Central memory CD4-positive, alpha-beta T cell (primary cell): ENCODE measurements around the gene COL11A2.
"Not testable (repeated sequence)": the region's sequence is repeated elsewhere in the genome, so short reads cannot be mapped to it uniquely, and the experiment has no call there.

Experiments used
- DNase-seq: peaks from one replicate; pipeline ENCODE4 v3.0.0; 2022
- total RNA-seq, 3 experiments: gene quantifications; one replicate each; lab custom pipeline; 2026; lab: John Stamatoyannopoulos, UW

Gene COL11A2
- 1.7 to 4.7 (median 2.7) reads per million in 3 experiments for total RNA-seq

DNA sequence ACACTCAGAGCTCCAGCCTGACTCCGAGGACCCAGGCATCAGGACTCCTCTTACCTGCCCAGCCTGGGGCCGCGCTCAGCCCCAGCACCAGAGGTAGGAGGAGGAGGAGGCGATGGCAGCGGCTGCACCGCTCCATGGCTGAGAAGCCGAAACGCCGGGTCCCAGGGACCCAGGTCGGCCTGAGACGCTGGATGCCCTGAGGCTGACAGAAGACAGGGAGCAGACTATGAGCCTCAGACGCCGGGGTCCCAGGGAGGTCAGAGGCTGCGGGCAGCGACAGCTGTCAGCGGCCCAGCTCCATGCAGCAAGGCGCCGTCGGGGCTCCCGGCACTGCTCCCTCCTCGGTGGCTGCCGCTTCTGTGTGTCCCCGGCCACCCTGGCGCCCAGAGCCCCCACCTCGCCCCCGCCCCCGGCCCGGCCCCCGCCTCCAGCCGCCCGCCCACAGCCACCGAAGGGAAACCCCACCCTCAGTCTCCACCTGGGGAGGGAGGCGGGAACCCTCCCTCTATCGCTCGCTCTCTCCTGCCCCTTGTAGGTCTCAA is at the start of gene COL11A2:
COL11A2 (minus strand) TSS at position 363 of the 542 bp plus-strand sequence; CDS start at position 136, 227 bp downstream.
- no peak for DNase-seq

DNA sequence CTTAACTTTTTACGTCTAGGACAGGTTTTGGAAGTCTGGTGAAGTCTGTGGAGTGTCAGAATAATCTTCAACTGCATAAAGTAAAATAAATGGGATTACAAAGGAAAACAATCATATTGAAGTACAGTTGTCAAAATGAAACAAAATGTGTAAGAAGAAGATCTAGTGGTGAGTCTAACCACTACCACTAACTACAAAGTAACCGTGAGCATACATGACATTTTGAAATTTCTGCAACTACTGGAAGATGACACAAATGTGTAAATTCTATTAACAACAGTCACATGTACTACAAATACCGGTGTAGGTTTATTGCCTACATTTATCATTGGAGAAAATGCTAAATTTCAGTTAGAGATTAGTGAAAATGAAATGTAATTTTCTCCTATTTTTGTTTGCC is 49.7 kb upstream of the COL11A2 start:
- no peak for DNase-seq

DNA sequence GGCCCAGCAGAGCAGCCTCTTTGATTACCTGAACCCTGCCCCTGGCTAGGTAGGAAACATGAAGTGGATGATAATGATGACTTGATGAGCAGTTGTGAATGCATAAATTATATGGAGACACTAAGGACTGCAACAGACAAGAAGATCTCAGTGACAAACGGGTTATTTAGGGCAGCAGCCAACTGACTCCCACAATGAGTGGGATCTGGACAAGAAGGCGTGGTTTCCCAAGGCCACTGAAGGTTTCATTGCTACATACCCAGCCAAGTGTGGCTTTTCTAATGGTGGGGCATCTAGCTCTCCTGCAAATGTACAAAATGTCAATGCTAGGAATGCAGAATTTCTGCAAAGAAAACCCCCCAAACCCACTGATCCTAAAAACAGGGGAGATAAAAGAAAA is 45.5 kb upstream of the COL11A2 start:
- no peak for DNase-seq

DNA sequence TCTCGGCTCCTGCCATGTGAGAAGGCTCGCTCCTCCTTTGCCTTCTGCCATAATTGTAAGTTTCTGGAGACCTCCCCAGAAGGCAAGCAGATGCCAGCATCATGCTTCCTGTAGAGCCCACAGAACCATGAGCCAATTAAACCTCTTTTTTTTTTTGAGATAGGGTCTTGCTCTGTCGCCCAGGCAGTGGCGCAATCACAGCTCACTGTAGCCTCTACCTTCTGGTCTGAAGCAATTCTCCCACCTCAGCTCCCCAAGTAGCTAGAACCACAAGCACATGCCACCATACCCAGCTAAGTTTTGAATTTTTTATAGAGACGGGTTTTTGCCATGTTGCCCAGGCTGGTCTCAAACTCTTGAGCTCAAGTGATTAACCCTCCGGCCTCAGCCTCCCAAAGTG is 44.6 kb upstream of the COL11A2 start:
- no peak for DNase-seq

DNA sequence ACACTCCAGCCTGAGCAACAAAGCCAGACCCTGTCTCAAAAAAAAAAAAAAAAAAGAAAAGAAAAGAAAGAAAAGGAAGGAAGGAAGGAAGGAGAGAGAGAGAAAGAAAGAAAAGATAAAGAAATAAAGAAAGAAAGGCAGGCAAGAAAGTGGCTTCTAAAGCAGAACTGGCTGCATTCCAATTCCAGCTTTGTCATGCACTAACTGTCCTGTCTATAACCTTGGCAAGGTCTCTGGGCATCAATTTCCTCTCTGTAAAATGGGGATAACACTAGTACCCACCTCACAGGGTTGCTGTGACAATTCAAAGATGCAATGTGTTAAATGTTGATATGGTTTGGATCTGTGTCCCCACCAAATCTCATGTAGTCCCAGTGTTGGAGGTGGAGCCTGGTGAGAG is 44.1 kb upstream of the COL11A2 start:
- DNase-seq = no peak

DNA sequence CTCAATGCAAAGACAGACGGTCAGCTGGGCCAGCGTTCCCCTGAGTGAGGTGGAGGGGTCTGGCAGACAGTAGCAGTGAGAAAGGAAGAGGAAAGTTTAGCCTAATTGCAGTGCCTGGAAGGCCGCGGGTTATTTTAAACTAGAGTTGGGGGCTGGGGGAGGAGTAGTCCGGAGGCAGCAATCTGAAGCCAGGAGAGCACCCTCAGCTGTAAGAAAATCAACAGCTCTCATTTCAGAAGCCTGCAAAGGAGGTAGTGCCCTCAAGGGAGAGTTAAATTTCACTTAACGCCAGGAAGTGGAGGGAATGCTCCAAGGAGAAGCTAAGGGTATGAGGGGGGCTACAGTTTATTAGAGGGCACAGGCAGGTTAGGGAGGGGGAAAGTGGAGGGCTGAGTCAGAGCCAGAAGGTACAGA is 43.0 kb upstream of the COL11A2 start:
- no peak for DNase-seq

DNA sequence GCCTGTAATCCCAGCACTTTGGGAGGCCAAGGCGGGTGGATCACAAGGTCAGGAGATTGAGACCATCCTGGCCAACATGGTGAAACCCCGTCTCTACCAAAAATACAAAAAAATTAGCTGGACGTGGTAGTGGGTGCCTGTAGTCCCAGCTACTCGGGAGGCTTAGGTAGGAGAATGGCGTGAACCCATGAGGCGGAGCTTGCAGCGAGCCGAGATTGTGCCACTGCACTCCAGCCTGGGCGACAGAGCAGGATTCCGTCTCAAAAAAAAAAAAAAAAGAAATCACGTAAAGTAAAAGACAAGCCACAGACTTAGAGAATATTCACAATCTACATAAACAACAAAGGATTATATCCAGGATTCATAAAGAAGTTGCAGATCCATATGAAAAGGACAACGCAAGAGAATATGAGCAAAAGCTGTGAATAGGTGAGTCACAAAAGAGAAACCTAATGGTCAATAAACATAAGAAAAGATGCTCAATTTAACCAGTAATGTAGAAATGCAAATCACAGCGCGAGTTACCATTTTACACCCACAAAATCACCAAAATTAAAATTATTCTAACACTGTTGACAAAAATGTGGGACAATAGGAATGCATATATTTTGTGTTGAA is 34.3 kb upstream of the COL11A2 start:
- DNase-seq = not testable (repeated sequence)

DNA sequence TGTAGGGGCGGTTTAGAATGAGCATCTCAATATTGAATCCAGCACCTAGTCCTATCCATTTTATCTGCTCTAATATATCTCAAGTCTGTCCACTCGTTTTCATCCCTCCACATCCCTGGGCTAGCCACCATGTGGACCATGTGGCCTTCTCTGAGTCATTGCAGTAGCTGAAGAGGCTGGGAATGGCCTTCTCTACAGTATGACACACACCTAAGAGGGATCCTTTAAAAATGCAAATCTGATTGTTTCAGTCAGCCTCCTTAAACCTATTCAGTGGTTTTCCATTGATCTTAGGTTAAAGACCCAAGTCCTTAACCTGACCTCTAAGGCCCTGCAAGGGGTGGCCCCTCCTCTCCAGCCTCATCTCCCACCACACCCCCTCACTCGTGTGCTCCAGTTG is 25.4 kb upstream of the COL11A2 start:
- DNase-seq = no peak

DNA sequence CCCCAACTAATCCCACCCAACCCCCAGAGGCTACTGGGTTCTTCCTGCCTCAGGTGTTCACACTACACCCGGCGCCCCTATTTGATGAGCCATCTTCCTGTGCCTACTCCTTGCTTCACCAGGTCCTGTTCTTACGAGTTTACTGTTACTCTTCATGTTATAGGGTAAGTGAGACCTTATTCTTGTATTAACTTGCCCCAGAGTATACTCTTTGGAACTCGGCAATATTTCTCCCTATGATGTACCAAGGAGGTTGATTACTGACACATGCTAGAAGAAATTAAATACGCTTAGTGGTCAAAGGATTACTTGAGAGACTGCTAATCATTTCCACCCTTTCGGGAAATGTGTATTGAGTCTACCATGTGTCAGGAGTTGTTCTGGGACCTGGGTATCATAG is 25.0 kb upstream of the COL11A2 start:
- no peak for DNase-seq

DNA sequence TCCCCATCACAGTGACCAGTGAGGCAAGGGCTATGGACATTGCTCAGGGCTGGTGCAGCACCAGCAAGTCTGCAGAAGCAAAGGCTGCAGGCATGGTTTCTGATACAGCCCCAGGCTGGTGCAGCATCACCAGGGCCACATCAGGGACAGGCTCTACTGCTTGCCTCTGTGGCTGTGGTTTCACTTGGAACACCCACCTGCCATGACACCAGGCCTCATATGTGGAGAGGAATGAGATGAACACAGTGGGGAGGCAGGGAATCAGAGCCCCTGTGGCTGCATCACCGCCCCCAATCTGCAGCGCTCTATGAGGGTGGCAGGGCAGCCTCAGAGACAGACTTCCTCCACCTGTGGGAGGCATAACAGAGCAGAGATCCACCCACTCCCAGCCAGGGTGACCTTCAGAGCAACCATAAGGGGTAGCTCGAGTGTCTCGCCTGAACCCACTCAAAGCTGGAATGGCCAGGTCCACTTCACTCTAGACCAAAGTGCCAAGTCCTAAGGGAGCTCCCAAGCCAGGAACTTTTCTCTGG is 23.9 kb upstream of the COL11A2 start:
- DNase-seq = no peak

DNA sequence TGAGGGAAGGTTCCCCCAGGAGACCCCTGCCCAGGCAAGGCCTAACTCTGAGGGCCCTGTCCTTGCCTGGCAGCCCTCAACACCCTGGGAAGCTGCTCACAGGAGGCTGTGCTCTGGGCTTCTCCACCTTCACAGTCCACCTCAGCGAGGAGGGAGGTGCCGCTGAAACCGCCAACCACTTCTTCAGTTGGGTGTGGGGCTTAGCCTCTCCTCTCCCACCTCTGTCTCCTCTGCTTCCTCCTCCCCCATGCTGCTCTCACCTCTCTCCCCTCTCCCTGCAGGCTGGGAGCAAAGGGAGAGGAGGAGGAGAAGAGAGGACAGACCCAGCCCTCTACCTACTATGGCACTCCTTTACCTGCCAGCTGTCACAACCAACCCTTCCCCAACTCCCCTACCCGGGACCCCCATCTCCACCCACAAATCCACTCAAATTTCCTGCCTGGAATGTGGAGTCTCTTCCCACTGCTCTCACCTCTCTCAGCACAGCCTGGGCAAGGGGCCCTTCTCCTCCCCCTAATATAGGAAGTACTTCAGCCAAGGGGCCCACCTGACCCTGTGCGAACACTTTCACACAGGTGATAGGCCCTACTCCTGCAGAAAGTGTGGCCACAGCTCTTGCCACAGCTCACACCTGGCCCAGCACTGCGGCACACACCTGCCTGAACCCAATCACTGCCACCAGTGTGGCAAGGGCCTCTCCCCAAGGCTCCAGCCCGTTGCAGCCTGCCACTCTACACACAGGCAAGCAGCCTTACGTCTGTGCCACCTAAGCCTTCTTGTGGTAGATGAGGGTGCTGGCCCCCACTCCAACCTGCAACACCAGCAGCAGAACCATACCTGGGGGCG is 23.2 kb upstream of the COL11A2 start:
- no peak for DNase-seq

DNA sequence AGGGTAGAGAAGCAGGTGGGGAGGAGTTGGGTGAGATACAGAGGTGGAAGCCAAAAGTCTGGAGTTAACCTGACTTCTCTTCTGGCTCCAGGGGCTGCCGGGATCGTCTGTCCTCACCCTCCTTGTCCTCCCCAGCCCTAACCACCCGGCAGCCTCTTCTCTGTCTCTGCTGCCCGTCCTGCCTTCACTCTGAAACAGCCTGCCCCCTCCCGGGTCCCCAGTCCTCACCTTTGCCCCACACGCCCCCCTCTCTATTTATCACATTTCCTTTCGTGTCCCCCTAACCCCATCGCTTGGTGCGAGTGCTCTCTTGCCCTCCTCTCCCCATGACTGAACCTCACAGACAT is 21.7 kb upstream of the COL11A2 start:
- no peak for DNase-seq

DNA sequence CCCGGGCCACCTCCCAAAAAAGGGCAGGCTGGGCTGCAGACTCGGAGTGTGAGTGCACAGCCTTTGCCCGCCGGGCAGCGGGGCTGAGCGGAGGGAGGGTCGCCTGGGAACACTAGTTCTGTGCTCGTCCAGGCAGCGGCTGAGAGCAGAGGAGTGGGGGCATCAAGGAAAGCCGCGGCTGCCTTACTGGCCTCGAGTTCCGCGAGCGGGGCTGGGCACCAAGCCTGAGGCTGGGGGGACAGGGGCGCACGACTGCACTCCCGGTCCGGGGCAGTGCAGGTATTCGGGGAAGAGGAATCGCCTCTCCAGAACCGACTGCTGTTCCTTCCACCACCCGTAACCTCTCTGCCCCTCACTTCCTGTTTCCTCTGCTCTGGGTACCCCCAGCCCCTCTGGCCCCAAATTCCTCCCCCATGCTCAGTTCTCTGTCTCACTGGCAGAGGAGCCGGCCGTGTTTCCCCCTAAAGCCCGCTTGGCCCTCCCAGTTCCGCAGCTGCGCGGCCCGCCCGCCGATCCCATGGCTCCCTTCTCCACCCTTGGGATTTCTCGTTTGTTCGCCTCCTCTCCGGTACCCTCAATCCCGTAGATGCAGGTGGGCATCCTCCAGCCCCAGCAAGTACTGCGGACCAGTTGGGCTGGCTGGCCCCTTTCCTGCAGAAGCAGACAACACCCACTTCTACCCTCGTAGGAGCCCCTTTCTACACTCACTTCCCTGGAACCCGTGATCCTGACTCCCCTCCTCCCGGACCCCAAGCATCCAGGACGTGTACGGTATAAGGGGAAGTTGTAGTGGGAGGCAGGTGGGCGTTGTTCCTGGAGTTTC is 21.1 kb upstream of the COL11A2 start:
- no peak for DNase-seq

DNA sequence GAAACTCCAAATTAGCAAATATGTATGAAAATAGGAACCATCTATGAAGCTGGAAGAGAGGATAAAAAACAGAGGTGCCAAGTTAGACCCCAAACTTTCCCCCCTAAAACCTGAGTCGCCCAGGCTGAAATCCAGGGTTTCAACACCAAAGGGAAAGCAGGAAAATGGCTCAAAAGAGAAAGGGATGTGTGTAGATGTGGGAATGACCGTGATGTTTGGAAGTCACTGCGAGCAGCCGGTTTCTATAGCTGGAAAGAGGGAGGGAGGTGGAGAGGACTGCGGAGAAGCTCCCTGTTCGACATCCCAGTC is 20.5 kb upstream of the COL11A2 start:
- no peak for DNase-seq

DNA sequence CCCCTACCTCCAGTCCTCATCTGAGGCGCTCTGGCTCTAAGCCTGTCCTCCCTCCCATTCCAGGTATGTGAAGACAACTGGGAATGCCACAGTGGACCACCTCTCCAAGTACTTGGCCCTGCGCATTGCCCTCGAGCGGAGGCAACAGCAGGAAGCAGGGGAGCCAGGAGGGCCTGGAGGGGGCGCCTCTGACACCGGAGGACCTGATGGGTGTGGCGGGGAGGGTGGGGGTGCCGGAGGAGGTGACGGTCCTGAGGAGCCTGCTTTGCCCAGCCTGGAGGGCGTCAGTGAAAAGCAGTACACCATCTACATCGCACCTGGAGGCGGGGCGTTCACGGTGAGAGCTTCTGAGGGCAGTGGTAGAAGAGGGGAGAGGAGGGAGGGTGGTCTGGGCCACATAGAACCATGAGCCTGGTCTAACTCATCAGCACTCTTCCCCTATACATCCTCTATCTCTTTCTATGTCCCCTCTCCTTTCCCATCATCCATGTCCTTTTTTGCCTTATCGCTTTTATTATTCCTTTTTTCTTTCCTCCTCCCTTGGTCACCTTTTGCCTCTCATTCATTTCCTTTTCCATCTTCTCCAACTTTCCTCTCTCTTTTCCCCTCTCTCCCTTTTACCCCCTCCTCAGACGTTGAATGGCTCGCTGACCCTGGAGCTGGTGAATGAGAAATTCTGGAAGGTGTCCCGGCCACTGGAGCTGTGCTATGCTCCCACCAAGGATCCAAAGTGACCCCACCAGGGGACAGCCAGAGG is 19.6 kb upstream of the COL11A2 start:
- no peak for DNase-seq

DNA sequence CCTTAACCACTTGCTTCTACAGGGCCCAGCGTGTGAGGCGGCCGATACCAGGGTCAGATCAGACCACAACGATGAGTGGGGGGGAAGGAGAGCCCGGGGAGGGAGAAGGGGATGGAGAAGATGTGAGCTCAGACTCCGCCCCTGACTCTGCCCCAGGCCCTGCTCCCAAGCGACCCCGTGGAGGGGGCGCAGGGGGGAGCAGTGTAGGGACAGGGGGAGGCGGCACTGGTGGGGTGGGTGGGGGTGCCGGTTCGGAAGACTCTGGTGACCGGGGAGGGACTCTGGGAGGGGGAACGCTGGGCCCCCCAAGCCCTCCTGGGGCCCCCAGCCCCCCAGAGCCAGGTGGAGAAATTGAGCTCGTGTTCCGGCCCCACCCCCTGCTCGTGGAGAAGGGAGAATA is 18.9 kb upstream of the COL11A2 start:
- no peak for DNase-seq

DNA sequence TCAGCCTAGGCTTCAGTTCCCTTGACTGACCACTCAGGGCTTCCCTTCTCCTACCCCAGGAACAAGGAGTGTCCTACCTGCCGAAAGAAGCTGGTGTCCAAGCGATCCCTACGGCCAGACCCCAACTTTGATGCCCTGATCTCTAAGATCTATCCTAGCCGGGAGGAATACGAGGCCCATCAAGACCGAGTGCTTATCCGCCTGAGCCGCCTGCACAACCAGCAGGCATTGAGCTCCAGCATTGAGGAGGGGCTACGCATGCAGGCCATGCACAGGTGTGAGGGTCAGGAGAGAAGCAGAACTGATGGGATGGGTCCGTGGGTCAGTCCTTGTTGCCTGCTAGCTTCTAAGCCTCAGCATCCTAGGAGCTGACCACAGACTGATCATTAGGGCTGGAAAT is 17.6 kb upstream of the COL11A2 start:
- DNase-seq = no peak

DNA sequence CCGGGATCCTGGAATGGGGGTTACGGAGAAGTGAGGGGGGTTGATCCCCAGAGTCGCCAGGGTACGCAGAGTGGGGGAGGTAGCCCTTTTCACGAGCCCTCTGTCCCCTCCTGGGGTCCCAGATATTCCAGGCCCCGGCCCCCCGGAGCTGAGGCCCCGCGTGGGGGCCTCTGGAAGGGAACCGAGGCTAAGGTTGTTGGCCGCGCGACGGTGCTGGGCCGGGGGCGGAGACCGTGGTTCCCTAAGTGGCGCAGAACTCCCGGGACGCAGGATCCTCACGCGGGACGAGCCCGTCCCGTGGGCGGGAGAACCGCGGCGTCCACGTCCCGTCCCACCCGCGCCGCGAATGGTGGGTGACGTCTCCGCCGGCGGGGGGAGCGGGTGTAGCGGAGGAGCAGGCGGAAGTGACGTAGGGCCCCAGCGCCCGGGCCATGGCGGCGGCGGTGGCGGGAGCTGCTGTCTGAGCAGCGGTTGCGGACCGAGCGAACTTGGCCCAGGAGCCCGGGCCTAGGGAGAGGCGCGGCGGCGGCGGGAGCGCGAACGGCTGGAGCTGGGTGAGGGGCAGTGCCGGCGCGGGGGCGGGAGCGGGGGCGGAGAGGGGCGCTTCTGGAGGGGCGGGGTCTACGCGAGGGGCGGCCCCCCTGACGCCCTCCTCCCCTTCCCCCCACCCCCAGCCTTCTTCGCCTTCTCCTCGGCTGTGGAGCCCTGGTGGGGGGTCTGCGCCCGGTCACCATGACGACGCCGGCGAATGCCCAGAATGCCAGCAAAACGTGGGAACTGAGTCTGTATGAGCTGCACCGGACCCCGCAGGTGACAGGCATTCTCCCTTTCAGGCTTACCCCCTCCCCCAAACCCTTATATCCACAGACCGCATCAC is 16.1 kb upstream of the COL11A2 start, which contains the start of gene RING1:
RING1 (plus strand) TSS at position 410 of the 877 bp plus-strand sequence; CDS start at position 733, 323 bp downstream.
- peak; percentile 84 for DNase-seq

DNA sequence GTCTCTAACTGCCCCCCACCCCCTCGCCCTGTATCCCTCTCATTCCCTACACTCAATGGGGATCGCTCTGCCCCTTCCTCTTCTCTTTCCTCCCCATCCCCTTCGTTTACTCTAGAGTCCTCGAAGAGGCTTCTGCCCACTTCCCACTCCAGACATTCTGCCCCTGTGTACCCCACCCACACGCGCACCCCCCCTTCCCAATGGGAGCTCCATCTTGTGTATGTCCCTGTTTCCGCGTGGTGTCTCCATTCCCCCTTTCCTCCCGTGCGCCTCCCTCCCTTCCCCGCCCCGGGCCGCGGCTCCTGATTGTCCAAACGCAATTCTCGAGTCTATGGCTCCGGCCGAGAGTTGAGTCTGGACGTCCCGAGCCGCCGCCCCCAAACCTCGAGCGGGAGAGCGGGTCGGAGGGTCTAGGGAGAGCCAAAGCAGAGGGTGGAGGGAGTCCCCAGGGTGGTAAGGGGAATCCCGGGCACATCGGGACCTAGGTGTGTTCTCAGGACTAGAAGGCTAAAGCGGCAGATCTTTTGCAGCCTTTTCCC is 15.4 kb upstream of the COL11A2 start:
- DNase-seq = no peak

DNA sequence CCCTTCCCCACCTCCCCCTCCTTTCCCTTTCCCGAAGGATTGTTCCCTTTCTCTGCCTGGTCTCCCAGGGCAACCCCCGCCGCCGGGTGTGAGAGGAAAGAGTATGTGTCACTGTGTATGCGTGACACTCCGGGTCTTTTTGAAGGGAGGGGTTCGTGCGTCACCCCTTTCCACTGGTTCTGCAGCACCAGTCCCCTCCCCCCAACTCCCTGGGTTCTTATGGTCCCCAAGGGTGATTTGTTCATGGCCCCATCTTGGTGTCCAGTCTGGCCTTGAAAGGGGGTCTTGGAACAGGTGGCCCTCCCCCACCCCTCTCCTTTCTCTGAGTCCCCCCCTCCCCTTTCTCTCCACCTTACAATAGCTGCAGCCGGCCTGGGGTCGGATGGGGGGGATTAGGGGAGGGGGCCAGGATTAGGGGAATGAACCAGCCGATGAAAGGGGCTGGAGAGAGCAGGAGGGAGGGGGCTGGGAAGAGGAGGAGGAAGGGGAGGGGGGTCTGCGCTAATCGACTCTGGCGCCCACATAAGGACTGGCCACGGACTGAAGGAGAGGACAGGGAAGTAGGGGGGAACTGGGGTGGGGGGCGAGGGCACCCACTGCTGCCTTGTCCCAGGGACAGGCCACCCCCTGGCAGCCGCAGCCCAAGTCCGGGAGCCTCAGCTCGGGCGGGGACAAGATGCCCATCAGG is 14.7 kb upstream of the COL11A2 start:
- no peak for DNase-seq
